K562 (cell line): ENCODE measurements around the gene CSRNP2. TPM values are rescaled to one million over a fixed set of nuclear protein-coding genes. Genes with fewer than 3 reads are reported as not detected.
A peak's percentile ranks its signal among the peaks of the same experiment; 100 is the strongest.

ENCODE experiments used
- CHCHD3 ChIP-seq: fragments of 250-450 bp; sonication (Bioruptor Pico); IDR thresholded peaks from 2 replicates; pipeline ENCODE4 v2.1.2; 2022; ENCODE audit warnings: mild to moderate bottlenecking
- ETV1 ChIP-seq: fragments of 450-650 bp; conservative IDR thresholded peaks from 2 replicates; pipeline ENCODE4 v1.6.1; 2016; ENCODE audit warnings: missing genetic modification characterization, control low read depth, low read depth, missing compliant biosample characterization
- FOXJ2 ChIP-seq: fragments of 200-800 bp; sonication (Bioruptor generic); IDR thresholded peaks from 2 replicates; pipeline ENCODE4 v1.6.1; 2016; ENCODE audit warnings: missing genetic modification characterization, missing compliant biosample characterization
- GATAD2A ChIP-seq: fragments of 450-650 bp; IDR thresholded peaks from 2 replicates; pipeline ENCODE4 v1.6.1; 2017
- LEF1 ChIP-seq: fragments of 450-650 bp; IDR thresholded peaks from 2 replicates; pipeline ENCODE4 v1.6.1; 2016; ENCODE audit warnings: mild to moderate bottlenecking
- MAFF ChIP-seq: IDR thresholded peaks from 2 replicates; pipeline ENCODE4 v1.6.1; 2012; ENCODE audit warnings: low read length, improper control_type of control experiment
- MAFG ChIP-seq: fragments of 450-650 bp; conservative IDR thresholded peaks from 2 replicates; pipeline ENCODE4 v1.6.1; 2016; ENCODE audit warnings: missing genetic modification characterization, missing compliant biosample characterization
- MECOM ChIP-seq: fragments of 250-450 bp; sonication (Bioruptor Pico); IDR thresholded peaks from 2 replicates; pipeline ENCODE4 v1.8.0; 2022; ENCODE audit warnings: inconsistent platforms
- MTA2 ChIP-seq: fragments of 450-650 bp; IDR thresholded peaks from 2 replicates; pipeline ENCODE4 v1.6.1; 2016; ENCODE audit warnings: low read depth
- PRPF4 ChIP-seq: fragments of 200-400 bp; formaldehyde crosslinking; IDR thresholded peaks from one replicate; pipeline ENCODE4 v1.6.1; 2017; ENCODE audit warnings: low read length, low read depth, mild to moderate bottlenecking; ENCODE audit not compliant: insufficient read depth, poor library complexity, severe bottlenecking
- SNIP1 ChIP-seq: fragments of 450-650 bp; IDR thresholded peaks from 2 replicates; pipeline ENCODE4 v1.7.1; 2017; ENCODE audit warnings: low read depth, mild to moderate bottlenecking
- SP1 ChIP-seq: sonication (generic); formaldehyde crosslinking; IDR thresholded peaks from 2 replicates; pipeline ENCODE4 v1.8.1; 2022; ENCODE audit warnings: mild to moderate bottlenecking, missing genetic modification reagents
- TCF15 ChIP-seq: fragments of 250-450 bp; sonication (Bioruptor Pico); IDR thresholded peaks from 2 replicates; pipeline ENCODE4 v1.8.0; 2022; ENCODE audit warnings: moderate library complexity, mild to moderate bottlenecking, inconsistent platforms
- TSHZ1 ChIP-seq: fragments of 250-450 bp; sonication (Bioruptor Pico); IDR thresholded peaks from 2 replicates; pipeline ENCODE4 v1.4.0; 2020; ENCODE audit warnings: mild to moderate bottlenecking, moderate library complexity
- ZBTB11 ChIP-seq, 3 experiments: fragments of 200-800 bp in 1 of 3; fragments of 250-450 bp in 1 of 3; fragments of 450-650 bp in 1 of 3; sonication (Bioruptor Pico) in 1 of 3; sonication (Bioruptor generic) in 1 of 3; formaldehyde crosslinking in 1 of 3; IDR thresholded peaks; 2 replicates each; pipeline versions ENCODE4 v1.6.1 to v1.8.0; 2016 to 2022; ENCODE audit warnings: mild to moderate bottlenecking in 2 of 3, missing genetic modification characterization in 2 of 3, missing compliant biosample characterization in 1 of 3, moderate library complexity in 1 of 3
- ZNF217 ChIP-seq: sonication (generic); formaldehyde crosslinking; IDR thresholded peaks from 2 replicates; pipeline ENCODE4 v1.8.0; 2022; ENCODE audit warnings: mild to moderate bottlenecking, missing genetic modification reagents
- ZNF584 ChIP-seq: fragments of 200-800 bp; sonication (Bioruptor generic); IDR thresholded peaks from 2 replicates; pipeline ENCODE4 v1.6.1; 2016; ENCODE audit warnings: low read depth, mild to moderate bottlenecking, missing genetic modification characterization, missing compliant biosample characterization
- polyA plus RNA-seq, 8 experiments: library from polyadenylated mRNA; depleted of rRNA in 4 of 8; stranded (reverse) in 5 of 8; unstranded in 3 of 8; fragments of >200 nt; fragmentation: Nextera tagmentation in 2 of 8; fragmentation: Illumina TruSeq in 1 of 8; extraction: Ambion mirVana in 2 of 8; extraction: Trizol in 1 of 8; gene quantifications; 2 replicates each; pipeline versions ENCODE4 v1.2.1 to v1.2.3, GENCODE V29; 2011 to 2014; ENCODE audit warnings: inconsistent platforms in 1 of 8, missing spikeins in 1 of 8
- total RNA-seq, 7 experiments: library from RNA; depleted of rRNA in 6 of 7; stranded (reverse); fragments of >200 nt in 6 of 7; fragmentation: Illumina TruSeq in 2 of 7; extraction: Trizol in 2 of 7; gene quantifications; 2 replicates each; pipeline versions ENCODE4 v1.2.1 to v1.2.3, GENCODE V29; 2011 to 2021; ENCODE audit warnings: low replicate concordance in 1 of 7

The CSRNP2 gene
- total and polyA plus RNA-seq, 9 of the 15 experiments (the other 6 are each of a cell fraction or from before 2014, with no cell fraction given), result 1.6 to 13.9 (median 5.9) TPM

GRCh38 chr12:51033048-51033447, 50.3 kb downstream of the CSRNP2 start (continued):
- no peak for TF ChIP-seq TSHZ1 (CRISPR knock-in tag)
- no peak for TF ChIP-seq ZBTB11 (CRISPR knock-in tag; IDR thresholded peaks at IDR 0.05)
- TF ChIP-seq TCF15 (CRISPR knock-in tag), result no peak
- TF ChIP-seq ZNF217, result no peak
- peak; percentile 71 for TF ChIP-seq MAFG (tag)
- TF ChIP-seq PRPF4, result no peak
- TF ChIP-seq GATAD2A, result peak; percentile 50; the same call in 1 of the 2 replicates
- no peak for TF ChIP-seq ETV1 (tag)
- peak; percentile 57; the same call in 1 of the 2 replicates for TF ChIP-seq LEF1
- TF ChIP-seq CHCHD3 (CRISPR knock-in tag), result no peak
- TF ChIP-seq MECOM, result peak; percentile 35; the same call in 1 of the 2 replicates
- no peak for TF ChIP-seq FOXJ2 (tag)
- TF ChIP-seq ZNF584 (CRISPR knock-in tag), result no peak
- no peak for TF ChIP-seq SNIP1
- TF ChIP-seq MAFF, result peak; percentile 65
- no peak for TF ChIP-seq SP1
- no peak for TF ChIP-seq MTA2
